Muscle layer of colon (tissue), 2 donors: ENCODE data around the gene BCKDHB.

Experiments used
- H3K27ac ChIP-seq: one replicate; pipeline ENCODE4 v1.7.0; 2013; ENCODE audit warnings: low read depth, mild to moderate bottlenecking, low read length, moderate library complexity
- H3K27me3 ChIP-seq, 2 donors: one replicate each; pipeline ENCODE4 v1.7.0; 2013; ENCODE audit warnings: low read length in 2 of 2, mild to moderate bottlenecking in 2 of 2; ENCODE audit not compliant: insufficient read depth in 2 of 2, control insufficient read depth in 1 of 2
- H3K36me3 ChIP-seq: one replicate; pipeline ENCODE4 v1.7.0; 2013; ENCODE audit warnings: mild to moderate bottlenecking, low read length; ENCODE audit not compliant: insufficient read depth
- H3K4me1 ChIP-seq: one replicate; pipeline ENCODE4 v1.7.0; 2013; ENCODE audit warnings: mild to moderate bottlenecking, low read length; ENCODE audit not compliant: insufficient read depth
- H3K4me3 ChIP-seq, 2 donors: one replicate each; pipeline ENCODE4 v1.7.0; 2013; ENCODE audit warnings: low read length in 2 of 2, low read depth in 1 of 2, mild to moderate bottlenecking in 1 of 2, moderate library complexity in 1 of 2
- H3K9ac ChIP-seq: one replicate; pipeline ENCODE4 v1.7.0; 2013; ENCODE audit warnings: low read length
- H3K9me3 ChIP-seq: one replicate; pipeline ENCODE4 v1.7.0; 2013; ENCODE audit warnings: mild to moderate bottlenecking, low read length
- donor health status: abdominal sarcoma.
- donor health status: Adenocarcinoma of cecum.

Gene BCKDHB

GRCh38 chr6:80356545-80356944 lies 250.1 kb downstream of the BCKDHB start:
- Histone ChIP-seq H3K27me3 (no peaks in the 10 kb centered on the region), H3K9ac (no peak overlapping the region), H3K4me3 (no peak overlapping the region), H3K27ac (no peak overlapping the region), H3K4me1 (peaks cover 6% of the 10 kb centered on the region), H3K36me3 (no peaks in the 10 kb centered on the region), H3K9me3 (no peaks in the 10 kb centered on the region)

DNA sequence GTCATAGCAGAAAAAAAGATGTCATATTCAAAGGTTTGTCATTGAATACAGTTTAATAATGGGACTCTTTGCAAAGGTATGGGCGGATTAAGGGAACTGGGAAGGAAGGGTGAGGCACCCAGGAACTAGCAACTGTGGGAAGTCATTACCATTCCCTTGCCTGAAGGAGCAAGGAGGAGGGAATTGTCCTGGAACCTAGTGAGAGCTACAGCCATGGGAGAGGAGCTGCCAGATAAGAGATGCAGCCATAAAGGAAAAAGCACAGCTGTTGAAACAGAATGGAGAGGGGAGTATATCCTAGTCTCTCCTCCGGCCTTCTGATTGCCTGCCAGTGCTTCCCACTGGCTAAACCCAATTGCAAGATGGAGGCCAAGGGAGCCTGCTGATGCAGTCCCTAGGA lies 250.6 kb downstream of the BCKDHB start:
- H3K9me3 ChIP-seq: no peaks in the 10 kb centered on the region

DNA sequence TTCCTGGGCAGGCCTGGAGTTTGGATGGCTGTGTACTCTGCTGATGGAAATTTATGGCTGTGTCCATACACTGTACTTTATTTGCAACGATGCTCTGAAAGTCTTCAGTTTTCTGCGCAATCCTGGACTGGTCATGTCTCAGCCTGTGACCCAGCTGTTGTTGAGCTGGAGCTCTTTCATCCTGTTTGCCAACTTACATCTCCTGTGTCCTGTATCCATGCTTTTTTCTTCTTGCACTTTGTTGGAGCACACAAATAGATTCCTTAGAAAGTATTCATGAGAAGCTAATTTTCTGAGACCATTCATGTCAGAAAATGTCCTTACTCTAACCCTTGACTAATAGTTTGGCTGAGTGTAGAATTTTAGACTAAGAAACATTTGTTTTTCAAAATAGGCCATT lies 251.2 kb downstream of the BCKDHB start:
- H3K9me3 ChIP-seq: no peaks in the 10 kb centered on the region
- H3K4me1 ChIP-seq: peaks cover 6% of the 10 kb centered on the region
- H3K27me3 ChIP-seq: no peaks in the 10 kb centered on the region
- H3K27ac ChIP-seq: no peak overlapping the region
- H3K36me3 ChIP-seq: no peaks in the 10 kb centered on the region
- H3K9ac ChIP-seq: no peak overlapping the region
- no peak overlapping the region for H3K4me3 ChIP-seq

More for the DNA sequence above, 250.6 kb downstream of the BCKDHB start:
- peaks cover 6% of the 10 kb centered on the region for H3K4me1 ChIP-seq
- H3K27me3 ChIP-seq: no peaks in the 10 kb centered on the region
- H3K9ac ChIP-seq: no peak overlapping the region
- no peak overlapping the region for H3K27ac ChIP-seq
- no peak overlapping the region for H3K4me3 ChIP-seq
- no peaks in the 10 kb centered on the region for H3K36me3 ChIP-seq

- Histone ChIP-seq H3K36me3 (no peaks in the 10 kb centered on the region), H3K27me3 (no peaks in the 10 kb centered on the region), H3K4me3 (no peak overlapping the region), H3K9me3 (no peaks in the 10 kb centered on the region), H3K9ac (no peak overlapping the region), H3K27ac (no peak overlapping the region), H3K4me1 (peaks cover 5% of the 10 kb centered on the region)
Observed at GRCh38 chr6:80363501-80364122, 257.1 kb downstream of the BCKDHB start.

DNA sequence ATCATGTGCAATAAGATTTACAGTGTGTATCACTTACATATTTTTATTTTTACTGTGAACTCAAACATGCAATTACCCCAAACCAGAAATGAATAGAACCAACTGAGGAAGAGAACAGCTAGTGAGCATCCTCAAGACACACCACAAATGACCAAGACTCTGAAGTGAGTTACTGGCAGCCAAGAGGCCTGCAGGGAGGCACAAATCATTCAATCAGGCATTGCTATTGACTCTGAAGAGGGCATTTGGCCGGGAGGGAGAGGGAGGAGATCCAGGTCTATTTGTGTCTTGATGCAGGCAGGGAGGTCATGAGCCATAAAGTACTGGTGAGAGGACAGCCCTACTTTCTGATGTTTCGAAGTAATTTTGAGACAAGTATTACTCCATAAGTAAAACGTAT lies 257.7 kb downstream of the BCKDHB start:
- no peaks in the 10 kb centered on the region for H3K27me3 ChIP-seq
- no peak overlapping the region for H3K4me3 ChIP-seq
- H3K36me3 ChIP-seq: no peaks in the 10 kb centered on the region
- no peak overlapping the region for H3K27ac ChIP-seq
- H3K4me1 ChIP-seq: peaks cover 5% of the 10 kb centered on the region
- H3K9ac ChIP-seq: no peak overlapping the region
- no peaks in the 10 kb centered on the region for H3K9me3 ChIP-seq

DNA sequence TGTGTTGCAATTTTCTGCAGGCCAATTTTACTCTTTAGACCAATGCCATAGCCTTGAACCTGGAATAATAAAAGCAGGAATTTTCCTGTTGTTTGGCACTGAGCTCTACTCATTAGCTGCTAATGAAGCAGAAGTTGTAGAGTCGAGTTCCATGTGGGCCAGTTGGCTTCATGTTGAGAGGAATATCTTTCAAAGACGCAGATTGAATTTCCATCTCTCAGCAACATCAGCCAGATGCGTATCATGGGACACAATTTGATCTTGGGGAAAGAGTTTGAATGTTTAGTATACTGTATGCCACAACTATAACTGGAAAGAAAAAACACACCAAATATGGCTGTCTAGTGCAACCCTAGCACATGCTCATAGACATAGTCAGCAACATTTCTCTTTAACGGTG lies 259.6 kb downstream of the BCKDHB start:
- no peak overlapping the region for H3K4me3 ChIP-seq
- no peak overlapping the region for H3K9ac ChIP-seq
- no peaks in the 10 kb centered on the region for H3K9me3 ChIP-seq
- peaks cover 5% of the 10 kb centered on the region for H3K4me1 ChIP-seq
- no peaks in the 10 kb centered on the region for H3K27me3 ChIP-seq
- no peak overlapping the region for H3K27ac ChIP-seq
- no peaks in the 10 kb centered on the region for H3K36me3 ChIP-seq

DNA sequence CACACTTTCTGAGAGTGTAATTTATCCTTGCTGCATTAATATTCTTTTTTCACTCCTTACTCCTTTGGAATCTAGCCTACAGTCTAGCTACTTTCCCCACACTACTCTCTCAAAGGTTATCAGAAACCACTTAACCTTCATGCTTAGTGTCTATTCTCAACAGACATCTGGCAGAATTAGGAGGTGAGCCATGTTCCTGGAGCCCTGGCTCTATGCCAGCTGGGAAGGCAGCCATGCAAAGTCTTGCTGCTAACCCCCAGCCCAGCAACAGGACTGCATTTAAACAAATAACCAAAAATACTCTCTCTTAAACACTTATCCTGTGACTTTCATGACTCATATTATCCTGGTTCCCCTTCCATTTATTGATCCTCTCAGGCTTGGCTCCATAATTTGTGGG lies 260.2 kb downstream of the BCKDHB start:
- no peak overlapping the region for H3K9ac ChIP-seq
- H3K9me3 ChIP-seq: no peaks in the 10 kb centered on the region
- H3K27ac ChIP-seq: no peak overlapping the region
- peaks cover 5% of the 10 kb centered on the region for H3K4me1 ChIP-seq
- H3K27me3 ChIP-seq: no peaks in the 10 kb centered on the region
- H3K36me3 ChIP-seq: no peaks in the 10 kb centered on the region
- no peak overlapping the region for H3K4me3 ChIP-seq

GRCh38 chr6:80376411-80376810 lies 269.9 kb downstream of the BCKDHB start:
- no peaks in the 10 kb centered on the region for H3K27me3 ChIP-seq
- no peak overlapping the region for H3K27ac ChIP-seq
- H3K36me3 ChIP-seq: no peaks in the 10 kb centered on the region

DNA sequence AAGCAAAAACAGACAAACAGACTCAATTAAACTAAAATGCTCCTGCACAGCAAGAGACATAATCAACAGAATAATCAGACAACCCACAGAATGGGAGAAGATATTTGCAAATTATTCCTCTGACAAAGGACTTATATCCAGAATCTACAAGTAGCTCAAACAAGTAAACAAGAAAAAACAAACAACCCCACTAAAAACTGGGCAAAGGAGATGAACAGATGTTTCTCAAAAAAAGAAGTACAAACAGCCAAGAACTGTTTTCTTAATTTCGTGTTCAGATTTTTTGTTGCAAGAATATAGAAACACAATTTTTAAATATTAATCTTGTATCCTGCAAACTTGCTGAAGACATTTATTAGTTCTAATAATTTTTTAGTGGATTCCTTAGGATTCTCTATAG lies 274.1 kb downstream of the BCKDHB start:
- Histone ChIP-seq H3K27ac (no peak overlapping the region), H3K9me3 (no peaks in the 10 kb centered on the region), H3K27me3 (no peaks in the 10 kb centered on the region), H3K4me3 (no peak overlapping the region), H3K36me3 (no peaks in the 10 kb centered on the region), H3K9ac (no peak overlapping the region), H3K4me1 (no peaks in the 10 kb centered on the region)

More at GRCh38 chr6:80376411-80376810, 269.9 kb downstream of the BCKDHB start:
- no peaks in the 10 kb centered on the region for H3K4me1 ChIP-seq
- H3K9me3 ChIP-seq: no peaks in the 10 kb centered on the region
- H3K4me3 ChIP-seq: no peak overlapping the region
- H3K9ac ChIP-seq: no peak overlapping the region

DNA sequence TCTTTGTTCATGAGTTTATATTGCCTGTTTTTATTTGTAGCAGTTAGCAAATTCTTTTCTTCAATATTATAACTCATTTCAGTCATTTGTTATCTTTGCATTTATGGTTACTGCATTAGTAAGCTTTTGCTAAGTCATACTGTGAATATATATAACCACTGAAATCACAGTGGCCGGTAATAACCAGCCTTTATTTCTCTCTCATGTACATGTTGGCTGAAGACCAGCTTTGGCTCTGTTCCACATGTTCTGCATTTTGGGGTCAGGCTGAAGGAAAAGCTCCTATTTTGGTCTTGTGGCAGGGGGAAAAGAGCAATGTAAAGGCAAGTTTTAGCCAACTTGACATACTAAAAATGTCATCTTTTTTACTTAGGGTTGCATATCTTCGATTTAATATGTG lies 276.3 kb downstream of the BCKDHB start:
- H3K36me3 ChIP-seq: no peaks in the 10 kb centered on the region
- H3K9me3 ChIP-seq: no peaks in the 10 kb centered on the region
- no peak overlapping the region for H3K27ac ChIP-seq
- H3K4me1 ChIP-seq: no peaks in the 10 kb centered on the region
- H3K27me3 ChIP-seq: no peaks in the 10 kb centered on the region
- no peak overlapping the region for H3K4me3 ChIP-seq
- no peak overlapping the region for H3K9ac ChIP-seq

DNA sequence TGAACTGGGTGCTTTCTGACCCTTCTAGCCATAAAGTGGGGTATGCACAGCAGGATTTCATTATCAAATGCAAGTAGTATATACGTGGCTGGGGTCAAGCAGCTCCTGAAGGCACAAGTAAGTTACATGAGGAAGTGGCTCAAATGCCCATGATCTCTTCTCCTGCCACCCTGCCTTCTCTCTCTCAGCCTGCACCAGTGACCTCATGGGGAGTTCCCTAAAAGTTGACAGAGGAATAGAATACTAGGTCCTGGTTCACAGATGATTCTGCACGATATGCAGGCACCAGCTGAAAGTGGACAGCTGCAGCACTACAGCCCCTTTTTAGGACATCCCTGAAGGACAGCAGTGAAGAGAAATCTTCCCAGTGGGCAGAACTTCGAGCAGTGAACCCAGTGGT lies 282.0 kb downstream of the BCKDHB start:
- H3K4me3 ChIP-seq: no peak overlapping the region
- H3K4me1 ChIP-seq: no peaks in the 10 kb centered on the region
- H3K36me3 ChIP-seq: no peaks in the 10 kb centered on the region
- H3K27ac ChIP-seq: no peak overlapping the region
- H3K9ac ChIP-seq: no peak overlapping the region
- peaks cover 3% of the 10 kb centered on the region for H3K9me3 ChIP-seq
- H3K27me3 ChIP-seq: no peaks in the 10 kb centered on the region
